ENCODE measurements around the gene BSND. TPM values are rescaled to one million over a fixed set of nuclear protein-coding genes. Genes with fewer than 3 reads are reported as not detected.

The BSND gene
- total RNA-seq, 4 donors from 2014 or later: not detected

DNA sequence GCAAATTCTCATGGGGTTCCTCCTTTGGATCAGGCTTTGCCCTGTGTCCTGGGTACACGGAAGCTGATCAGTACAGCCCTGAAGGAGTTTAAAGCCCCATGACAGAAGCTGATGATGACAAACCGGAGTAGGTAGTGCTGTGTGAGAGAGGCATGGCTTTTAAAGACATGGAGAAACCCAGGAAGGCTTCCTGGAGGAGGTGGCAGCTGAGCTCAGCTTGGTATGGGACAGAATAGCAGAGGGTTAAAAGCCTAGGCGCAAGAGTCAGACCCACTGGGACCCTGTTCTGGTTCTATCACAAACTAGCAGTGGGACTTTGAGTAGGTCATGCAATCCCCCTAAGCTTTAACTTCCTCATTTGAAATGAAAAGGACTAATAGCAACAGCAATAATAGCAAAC lies 12.2 kb upstream of the BSND start:
- ATAC-seq (ENCODE audit: low FRiP score) (no peak), DNase-seq (ENCODE audit: low spot score) (no peak)
- TF ChIP-seq, protein P1, sequence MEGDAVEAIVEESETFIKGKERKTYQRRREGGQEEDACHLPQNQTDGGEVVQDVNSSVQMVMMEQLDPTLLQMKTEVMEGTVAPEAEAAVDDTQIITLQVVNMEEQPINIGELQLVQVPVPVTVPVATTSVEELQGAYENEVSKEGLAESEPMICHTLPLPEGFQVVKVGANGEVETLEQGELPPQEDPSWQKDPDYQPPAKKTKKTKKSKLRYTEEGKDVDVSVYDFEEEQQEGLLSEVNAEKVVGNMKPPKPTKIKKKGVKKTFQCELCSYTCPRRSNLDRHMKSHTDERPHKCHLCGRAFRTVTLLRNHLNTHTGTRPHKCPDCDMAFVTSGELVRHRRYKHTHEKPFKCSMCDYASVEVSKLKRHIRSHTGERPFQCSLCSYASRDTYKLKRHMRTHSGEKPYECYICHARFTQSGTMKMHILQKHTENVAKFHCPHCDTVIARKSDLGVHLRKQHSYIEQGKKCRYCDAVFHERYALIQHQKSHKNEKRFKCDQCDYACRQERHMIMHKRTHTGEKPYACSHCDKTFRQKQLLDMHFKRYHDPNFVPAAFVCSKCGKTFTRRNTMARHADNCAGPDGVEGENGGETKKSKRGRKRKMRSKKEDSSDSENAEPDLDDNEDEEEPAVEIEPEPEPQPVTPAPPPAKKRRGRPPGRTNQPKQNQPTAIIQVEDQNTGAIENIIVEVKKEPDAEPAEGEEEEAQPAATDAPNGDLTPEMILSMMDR (IDR thresholded peaks at IDR 0.05): no peak

DNA sequence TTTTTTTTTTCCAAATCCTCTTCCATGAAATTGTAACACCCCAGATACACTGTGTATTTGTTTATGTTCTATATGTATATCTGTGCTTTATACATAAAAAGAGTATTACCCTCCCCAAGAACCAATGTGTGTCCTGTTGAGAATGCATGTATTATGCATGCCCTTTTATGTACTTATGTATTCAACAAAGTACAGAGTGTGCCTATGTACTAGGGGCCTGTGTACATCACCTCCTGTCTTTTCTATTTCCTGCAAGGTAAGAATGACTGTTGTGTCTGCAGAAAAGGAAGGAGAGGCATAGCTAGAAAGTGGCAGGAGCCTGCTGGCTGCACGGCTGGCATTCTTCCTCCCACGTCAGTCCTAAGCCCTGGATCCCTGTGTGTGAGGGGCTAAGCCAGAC lies 11.3 kb upstream of the BSND start:
- ATAC-seq (ENCODE audit: low FRiP score) (no peak), DNase-seq (ENCODE audit: low spot score) (no peak)
- TF ChIP-seq, protein P1 (IDR thresholded peaks at IDR 0.05): no peak

DNA sequence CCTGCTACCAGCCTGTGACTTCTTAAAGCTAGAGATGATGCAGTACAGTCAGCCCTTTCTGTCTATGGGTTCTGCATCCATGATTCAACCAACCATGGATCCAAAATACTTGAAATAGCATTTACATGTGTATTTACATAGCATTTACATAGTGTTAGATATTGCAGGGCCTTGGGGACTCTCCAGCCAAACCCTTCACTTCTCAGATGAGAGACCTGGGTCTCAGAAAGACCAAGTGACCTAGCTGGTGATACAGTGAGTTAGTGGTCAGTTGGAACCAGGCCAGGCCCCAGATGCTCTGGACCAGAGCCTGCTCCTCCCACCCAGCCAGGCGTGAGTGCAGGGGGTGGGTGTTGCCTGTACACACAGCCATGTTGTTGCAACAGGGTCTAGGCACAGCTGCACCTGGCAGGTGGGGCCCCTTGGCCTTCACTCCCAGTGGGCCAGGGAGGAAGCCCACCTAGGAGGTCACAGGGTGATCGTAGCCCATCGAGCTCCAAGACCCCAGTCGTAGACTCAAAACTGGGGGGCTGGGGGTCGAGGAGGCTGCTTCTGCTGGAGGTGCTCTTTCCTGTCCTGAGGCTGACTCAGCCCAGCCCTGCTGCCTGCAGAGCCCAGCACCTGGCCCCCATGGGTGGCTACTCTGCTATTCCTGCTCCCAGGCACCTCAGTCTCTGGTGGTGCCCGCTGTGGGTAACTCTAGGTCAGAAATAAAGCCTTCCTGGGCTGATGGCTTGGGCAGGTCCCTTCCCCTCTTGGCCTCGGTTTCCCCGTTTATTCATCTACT lies 10.6 kb upstream of the BSND start:
- ATAC-seq (ENCODE audit: low FRiP score) (no peak), DNase-seq (ENCODE audit: low spot score) (no peak)
- TF ChIP-seq, protein P1 (IDR thresholded peaks at IDR 0.05): no peak

DNA sequence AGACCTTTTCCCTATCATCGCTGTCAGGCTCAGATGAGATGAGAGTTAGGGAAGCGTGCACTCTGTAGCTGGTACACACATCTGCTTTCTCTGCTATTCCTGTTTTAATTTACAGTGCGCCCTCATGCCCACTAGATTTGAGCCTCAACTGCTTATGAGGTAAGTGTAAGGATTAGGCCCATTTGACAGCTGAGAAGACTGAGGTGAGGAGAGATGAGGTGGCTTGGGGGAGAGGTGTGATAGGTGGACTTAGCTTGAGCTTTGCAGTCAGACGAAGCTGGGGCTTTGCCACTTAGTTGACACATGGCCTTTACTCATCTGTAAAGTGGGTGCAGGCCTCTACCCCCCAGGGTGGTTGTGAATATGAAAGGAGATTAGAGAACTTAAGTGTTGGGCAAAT lies 9.8 kb upstream of the BSND start:
- DNase-seq (ENCODE audit: low spot score) (no peak), ATAC-seq (ENCODE audit: low FRiP score) (no peak)
- TF ChIP-seq, protein P1 (IDR thresholded peaks at IDR 0.05): no peak

DNA sequence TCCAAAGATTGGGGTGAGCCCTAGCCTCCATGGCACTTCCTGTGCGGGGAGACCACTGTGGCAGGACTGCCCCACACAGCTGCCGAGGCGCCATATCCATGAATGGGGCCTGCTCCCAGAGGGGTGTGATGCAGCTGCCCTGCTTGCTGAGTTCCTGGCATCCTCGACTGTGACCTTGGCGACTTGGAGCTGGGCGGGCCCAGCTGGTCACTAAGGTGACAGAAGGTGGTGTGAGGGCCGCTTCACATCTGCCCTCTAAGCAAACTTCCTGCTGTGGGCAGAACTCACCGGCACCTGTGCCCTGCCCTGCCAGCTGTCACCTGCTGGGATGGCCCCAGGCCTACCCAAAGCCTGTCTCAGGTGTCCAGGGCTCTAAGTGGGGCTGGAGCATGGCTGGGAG lies 9.3 kb upstream of the BSND start:
- TF ChIP-seq, protein P1 (IDR thresholded peaks at IDR 0.05): no peak
- ATAC-seq (ENCODE audit: low FRiP score) (no peak), DNase-seq (ENCODE audit: low spot score) (no peak)

DNA sequence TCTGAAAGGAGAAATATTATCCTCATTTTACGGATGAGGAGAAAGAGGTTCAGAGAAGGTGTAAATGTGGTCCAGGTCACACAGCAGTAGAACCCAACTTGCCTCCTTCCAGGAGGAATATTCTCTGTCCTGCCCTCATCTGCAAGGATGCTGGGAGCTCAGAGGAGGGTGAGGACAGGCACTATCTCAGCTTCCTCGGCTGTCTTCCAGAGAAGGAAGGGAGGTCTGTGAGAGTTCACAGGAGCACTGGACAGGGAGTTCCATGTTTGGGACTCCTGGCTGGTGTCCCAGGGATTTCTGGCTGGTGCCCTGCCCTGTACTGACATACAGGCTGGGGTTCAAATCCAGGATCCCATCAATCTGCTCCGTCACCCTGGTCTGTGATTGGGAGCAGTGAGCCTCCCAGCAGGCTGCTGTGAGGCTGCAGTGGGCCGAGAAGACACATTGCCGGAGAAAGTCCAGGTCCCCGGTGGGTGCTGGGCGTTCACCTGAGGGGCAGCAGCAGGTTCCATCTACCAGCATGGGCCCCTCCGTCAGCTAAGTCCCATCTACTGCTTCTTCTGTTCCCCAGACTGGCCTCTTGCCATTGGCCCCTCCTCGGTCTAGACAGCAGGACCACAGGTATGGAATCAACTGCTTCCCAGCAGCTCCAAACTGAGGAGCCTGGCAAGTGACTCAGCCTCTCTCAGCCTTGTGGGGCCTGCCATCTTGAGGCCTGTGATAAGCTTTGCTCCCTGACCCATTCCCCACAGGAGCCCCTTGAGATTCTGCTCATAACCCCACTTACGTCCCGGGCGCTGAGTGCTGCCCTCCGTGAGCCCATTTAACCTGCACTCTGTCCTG lies 8.5 kb upstream of the BSND start:
- TF ChIP-seq, protein P1 (IDR thresholded peaks at IDR 0.05): no peak
- no peak for ATAC-seq (ENCODE audit: low FRiP score)
- DNase-seq (ENCODE audit: low spot score): no peak
